B cell (primary cell): ENCODE measurements around the gene ANKAR. TPM values are rescaled to one million over a fixed set of nuclear protein-coding genes. Genes with fewer than 3 reads are reported as not detected.
A peak's percentile ranks its signal among the peaks of the same experiment; 100 is the strongest.

Experiments used
- ATAC-seq: fragments of 200-7000 bp; cut with Tn5 transposase; one replicate; pipeline ENCODE4 v1.10.0; 2021; ENCODE audit warnings: low read depth, mild to moderate bottlenecking, moderate number of reproducible peaks, moderate library complexity
- CTCF ChIA-PET: fragments of 350-600 bp; sonication (Branson Sonifier 250); formaldehyde crosslinking; loops from one replicate; lab custom pipeline; 2021; ENCODE audit warnings: antibody characterized with exemption, inconsistent platforms; lab: Charles Lee
- POLR2A ChIA-PET: fragments of 350-600 bp; sonication (Branson Sonifier 250); formaldehyde crosslinking; loops from one replicate; lab custom pipeline; 2021; ENCODE audit warnings: antibody characterized with exemption; lab: Charles Lee
- DNase-seq: peaks from one replicate; pipeline ENCODE4 v3.0.0; 2013
- H2AFZ ChIP-seq: 2 replicates; pipeline ENCODE4 v1.6.1; 2012; ENCODE audit warnings: mild to moderate bottlenecking, low read depth, low read length; ENCODE audit not compliant: insufficient read depth, poor library complexity, severe bottlenecking
- H3K27ac ChIP-seq, 2 donors: 1 replicate in 1 of 2; 2 replicates in 1 of 2; pipeline ENCODE4 v1.5.1; 2012 to 2013; ENCODE audit warnings: low read length in 2 of 2, mild to moderate bottlenecking in 2 of 2, moderate library complexity in 1 of 2
- H3K27me3 ChIP-seq, 4 experiments: fragments of 200-600 bp in 1 of 4; sonication (generic) in 1 of 4; replicated peaks in 1 of 4; 1 replicate in 2 of 4; 2 replicates in 2 of 4; pipeline versions ENCODE4 v1.6.1 to v1.7.0; 2013 to 2016; ENCODE audit warnings: low read length in 3 of 4, mild to moderate bottlenecking in 2 of 4, mixed read lengths in 1 of 4, moderate library complexity in 1 of 4; ENCODE audit not compliant: insufficient read depth in 4 of 4, control insufficient read depth in 3 of 4; ENCODE audit errors: control extremely low read depth in 1 of 4
- H3K36me3 ChIP-seq, 2 experiments: replicated peaks in 1 of 2; 1 replicate in 1 of 2; 2 replicates in 1 of 2; pipeline versions ENCODE4 v1.6.1 to v1.7.1; 2013; ENCODE audit warnings: low read length in 1 of 2; ENCODE audit not compliant: insufficient read depth in 2 of 2, control insufficient read depth in 1 of 2; ENCODE audit errors: control extremely low read depth in 1 of 2, extremely low read depth in 1 of 2
- H3K4me1 ChIP-seq, 2 donors: fragments of 200-600 bp in 1 of 2; sonication (generic) in 1 of 2; 1 replicate in 1 of 2; 2 replicates in 1 of 2; pipeline versions ENCODE4 v1.5.1 to v1.6.1; 2013 to 2017; ENCODE audit warnings: low read length in 2 of 2; ENCODE audit not compliant: control insufficient read depth in 2 of 2, insufficient read depth in 2 of 2
- H3K4me2 ChIP-seq: replicated peaks from 2 replicates; pipeline ENCODE3; 2012; ENCODE audit warnings: mild to moderate bottlenecking, low read depth, low read length; ENCODE audit not compliant: poor library complexity, severe bottlenecking
- H3K4me3 ChIP-seq, 5 experiments: fragments of 200-600 bp in 1 of 5; sonication (generic) in 1 of 5; 1 replicate in 3 of 5; 2 replicates in 2 of 5; pipeline versions ENCODE4 v1.5.1 to v1.7.0; 2011 to 2016; ENCODE audit warnings: low read length in 4 of 5, mild to moderate bottlenecking in 4 of 5, low read depth in 2 of 5, control low read depth in 1 of 5, moderate library complexity in 1 of 5; ENCODE audit not compliant: insufficient read depth in 1 of 5; ENCODE audit errors: control extremely low read depth in 1 of 5, extremely low read depth in 1 of 5
- H3K79me2 ChIP-seq: fragments of 200-600 bp; sonication (generic); one replicate; pipeline ENCODE4 v1.6.0; 2016; ENCODE audit warnings: low read length; ENCODE audit not compliant: control insufficient read depth, insufficient read depth
- H3K9ac ChIP-seq: fragments of 200-600 bp; sonication (generic); 2 replicates; pipeline ENCODE4 v1.6.1; 2017; ENCODE audit warnings: mild to moderate bottlenecking, low read length, moderate library complexity
- H3K9me3 ChIP-seq, 3 donors: one replicate each; pipeline versions ENCODE4 v1.6.1 to v1.7.1; 2013; ENCODE audit warnings: low read length in 2 of 3; ENCODE audit not compliant: control insufficient read depth in 2 of 3, insufficient read depth in 1 of 3; ENCODE audit errors: control extremely low read depth in 1 of 3
- H4K20me1 ChIP-seq: 2 replicates; pipeline ENCODE4 v1.6.0; 2012; ENCODE audit warnings: mild to moderate bottlenecking, low read length; ENCODE audit not compliant: insufficient read depth, control insufficient read depth, poor library complexity, severe bottlenecking
- H3K27ac Mint-ChIP-seq: one replicate; pipeline ENCODE4 v1.8.0; 2021; ENCODE audit warnings: mixed read lengths
- H3K27me3 Mint-ChIP-seq: one replicate; pipeline ENCODE4 v1.8.0; 2021; ENCODE audit warnings: mixed read lengths
- H3K4me1 Mint-ChIP-seq: one replicate; pipeline ENCODE4 v1.8.0; 2021; ENCODE audit warnings: mixed read lengths
- H3K4me3 Mint-ChIP-seq: one replicate; pipeline ENCODE4 v1.8.0; 2021; ENCODE audit warnings: mixed read lengths
- H3K9me3 Mint-ChIP-seq: one replicate; pipeline ENCODE4 v1.8.0; 2022; ENCODE audit warnings: mixed read lengths; ENCODE audit not compliant: insufficient read depth
- EZH2 ChIP-seq: IDR thresholded peaks from 2 replicates; pipeline ENCODE4 v1.6.1; 2012; ENCODE audit warnings: borderline replicate concordance, low read depth, mild to moderate bottlenecking, moderate library complexity, low read length; ENCODE audit not compliant: insufficient read depth, poor library complexity, severe bottlenecking
- WGBS: methylation state at CpG from one replicate; pipeline ENCODE4 v1.1.5; 2013; ENCODE audit warnings: missing lambda C conversion rate; ENCODE audit not compliant: insufficient coverage; 5-methylcytosine and 5-hydroxymethylcytosine counted together
- intact Hi-C: fragments of 100-400 bp; cut with micrococcal nuclease; formaldehyde crosslinking; loops from one replicate; pipeline ENCODE4 v1.10.0; 2022
- polyA plus RNA-seq: library from polyadenylated mRNA; depleted of rRNA; stranded (reverse); fragments of >200 nt; gene quantifications from 2 replicates; pipeline ENCODE4 v1.2.3, GENCODE V29; 2012
- total RNA-seq, 2 donors: library from RNA; stranded (reverse); fragments of 120-200 nt in 1 of 2; gene quantifications; 1 replicate in 1 of 2; 2 replicates in 1 of 2; pipeline versions ENCODE4 v1.2.3 to v1.2.4, GENCODE V29; 2013 to 2022
- TF ChIP-seq, protein P1 (sequence below): fragments of 200-600 bp; IDR thresholded peaks from one replicate; pipeline ENCODE4 v1.8.0; 2022; ENCODE audit warnings: antibody characterized with exemption, mild to moderate bottlenecking

The ANKAR gene
- total and polyA plus RNA-seq, 2 donors (not counting 1 experiment from before 2014, with no cell fraction given) = 11.2 to 24.8 TPM

- Mint-ChIP-seq H3K4me3 (no peak overlapping the region), H3K27ac (peak overlapping the region; percentile 5), H3K9me3 (no peaks in the 10 kb centered on the region), H3K27me3 (no peaks in the 10 kb centered on the region), H3K4me1 (peaks cover 2% of the 10 kb centered on the region)
- intact Hi-C loops = loop anchor here (1.0 kb wide), 2 partner anchors 24 to 37 kb away; partner anchors contain the start of genes ANKAR and ASNSD1
- ChIA-PET CTCF (interaction anchor here (0.7 to 3.8 kb wide), 14 partner anchors 10 to 373 kb away, joined by 3 to 62 read pairs (median 4); partner anchors contain the start of genes ANKAR, ASNSD1 and OSGEPL1), POLR2A (no interaction called here)
- 67% methylated on average over 1 of the region's 6 CpGs for WGBS
- Histone ChIP-seq H3K4me2 (peak overlapping the region; percentile 11), H3K4me3 (no peak overlapping the region), H3K4me1 (peaks cover 0 to 4% of the 10 kb centered on the region in 2 donors), H3K27me3 (no peaks in the 10 kb centered on the region), H3K79me2 (no peaks in the 10 kb centered on the region), H3K9me3 (no peaks in the 10 kb centered on the region), H3K9ac (no peak overlapping the region), H3K27ac (no peak overlapping the region), H3K36me3 (peaks cover 0 to under 1% of the 10 kb centered on the region in 2 experiments), H4K20me1 (no peaks in the 10 kb centered on the region), H2AFZ (peak overlapping the region; percentile 40)
- TF ChIP-seq, protein P1, sequence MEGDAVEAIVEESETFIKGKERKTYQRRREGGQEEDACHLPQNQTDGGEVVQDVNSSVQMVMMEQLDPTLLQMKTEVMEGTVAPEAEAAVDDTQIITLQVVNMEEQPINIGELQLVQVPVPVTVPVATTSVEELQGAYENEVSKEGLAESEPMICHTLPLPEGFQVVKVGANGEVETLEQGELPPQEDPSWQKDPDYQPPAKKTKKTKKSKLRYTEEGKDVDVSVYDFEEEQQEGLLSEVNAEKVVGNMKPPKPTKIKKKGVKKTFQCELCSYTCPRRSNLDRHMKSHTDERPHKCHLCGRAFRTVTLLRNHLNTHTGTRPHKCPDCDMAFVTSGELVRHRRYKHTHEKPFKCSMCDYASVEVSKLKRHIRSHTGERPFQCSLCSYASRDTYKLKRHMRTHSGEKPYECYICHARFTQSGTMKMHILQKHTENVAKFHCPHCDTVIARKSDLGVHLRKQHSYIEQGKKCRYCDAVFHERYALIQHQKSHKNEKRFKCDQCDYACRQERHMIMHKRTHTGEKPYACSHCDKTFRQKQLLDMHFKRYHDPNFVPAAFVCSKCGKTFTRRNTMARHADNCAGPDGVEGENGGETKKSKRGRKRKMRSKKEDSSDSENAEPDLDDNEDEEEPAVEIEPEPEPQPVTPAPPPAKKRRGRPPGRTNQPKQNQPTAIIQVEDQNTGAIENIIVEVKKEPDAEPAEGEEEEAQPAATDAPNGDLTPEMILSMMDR = peak; percentile 82
- TF ChIP-seq EZH2 = no peak
- DNase-seq (peak; percentile 70), ATAC-seq (peak; percentile 57)
These were observed 23.8 kb downstream of the ANKAR start for GRCh38 chr2:189698020-189698887.

DNA sequence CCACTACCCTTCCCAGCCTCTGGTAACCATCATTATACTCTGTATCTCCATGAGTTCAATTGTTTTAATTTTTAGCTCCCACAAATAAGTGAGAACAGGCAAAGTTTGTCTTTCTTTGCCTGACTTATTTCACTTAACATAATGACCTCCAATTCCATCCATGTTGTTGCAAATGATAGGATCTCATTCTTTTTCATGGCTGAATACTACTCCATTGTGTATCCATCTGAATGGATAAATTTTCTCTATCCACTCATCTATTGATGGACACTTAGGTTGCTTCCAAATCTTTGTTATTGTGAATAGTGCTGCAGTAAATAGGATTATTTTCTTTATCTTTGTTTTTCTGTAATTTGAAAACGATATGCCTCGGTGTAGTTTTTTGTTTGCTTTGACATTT, 26.2 kb downstream of the ANKAR start:
- Mint-ChIP-seq H3K9me3 (no peaks in the 10 kb centered on the region), H3K4me1 (peaks cover 2% of the 10 kb centered on the region), H3K27me3 (no peaks in the 10 kb centered on the region), H3K4me3 (no peak overlapping the region), H3K27ac (no peak overlapping the region)
- H3K4me2 ChIP-seq = no peak overlapping the region
- no peaks in the 10 kb centered on the region for H3K9me3 ChIP-seq
- no peak overlapping the region for H3K27ac ChIP-seq
- CTCF ChIA-PET = interaction anchor here (1.3 to 3.8 kb wide), 3 partner anchors 9 to 45 kb away, joined by 3 to 62 read pairs (median 4); partner anchors contain the start of gene ASNSD1
- TF ChIP-seq EZH2 = no peak
- TF ChIP-seq, protein P1 = no peak
- H3K9ac ChIP-seq = no peak overlapping the region
- WGBS = no CpG with 5 or more reads among the region's 2 CpGs
- DNase-seq (no peak), ATAC-seq (no peak)
- H4K20me1 ChIP-seq = no peaks in the 10 kb centered on the region
- H3K4me1 ChIP-seq = peaks cover 0 to 4% of the 10 kb centered on the region in 2 donors
- H3K36me3 ChIP-seq = no peaks in the 10 kb centered on the region
- POLR2A ChIA-PET = no interaction called here
- no peak overlapping the region for H3K4me3 ChIP-seq
- H2AFZ ChIP-seq = no peak overlapping the region
- intact Hi-C loops = no loop called here
- no peaks in the 10 kb centered on the region for H3K79me2 ChIP-seq
- no peaks in the 10 kb centered on the region for H3K27me3 ChIP-seq
